GM12891 (cell line): ENCODE data around the gene LYSMD1.

Source experiments
- PAX5 ChIP-seq: IDR thresholded peaks from 2 replicates; pipeline ENCODE4 v1.6.1; 2011; ENCODE audit warnings: low read length, moderate library complexity, mild to moderate bottlenecking; ENCODE audit not compliant: insufficient read depth, severe bottlenecking
- POLR2A ChIP-seq: IDR thresholded peaks from 2 replicates; pipeline ENCODE4 v1.6.1; 2011; ENCODE audit warnings: low read depth, low read length, control low read depth

- TF ChIP-seq PAX5 = no peak
- no peak for TF ChIP-seq POLR2A
Observed at GRCh38 chr1:151128800-151129199, 36.9 kb downstream of the LYSMD1 start.
